GM19351 (cell line): ENCODE results near the gene ZNF74.
A peak's percentile ranks its signal among the peaks of the same experiment; 100 is the strongest.
"Not testable (repeated sequence)": the region's sequence is repeated elsewhere in the genome, so short reads cannot be mapped to it uniquely, and the experiment has no call there.

ENCODE experiments used
- ATAC-seq: cut with Tn5 transposase; IDR thresholded peaks from one replicate; pipeline ENCODE4 v1.9.1; 2021; ENCODE audit warnings: mild to moderate bottlenecking, moderate library complexity; ENCODE audit not compliant: unreplicated experiment

The ZNF74 gene

DNA sequence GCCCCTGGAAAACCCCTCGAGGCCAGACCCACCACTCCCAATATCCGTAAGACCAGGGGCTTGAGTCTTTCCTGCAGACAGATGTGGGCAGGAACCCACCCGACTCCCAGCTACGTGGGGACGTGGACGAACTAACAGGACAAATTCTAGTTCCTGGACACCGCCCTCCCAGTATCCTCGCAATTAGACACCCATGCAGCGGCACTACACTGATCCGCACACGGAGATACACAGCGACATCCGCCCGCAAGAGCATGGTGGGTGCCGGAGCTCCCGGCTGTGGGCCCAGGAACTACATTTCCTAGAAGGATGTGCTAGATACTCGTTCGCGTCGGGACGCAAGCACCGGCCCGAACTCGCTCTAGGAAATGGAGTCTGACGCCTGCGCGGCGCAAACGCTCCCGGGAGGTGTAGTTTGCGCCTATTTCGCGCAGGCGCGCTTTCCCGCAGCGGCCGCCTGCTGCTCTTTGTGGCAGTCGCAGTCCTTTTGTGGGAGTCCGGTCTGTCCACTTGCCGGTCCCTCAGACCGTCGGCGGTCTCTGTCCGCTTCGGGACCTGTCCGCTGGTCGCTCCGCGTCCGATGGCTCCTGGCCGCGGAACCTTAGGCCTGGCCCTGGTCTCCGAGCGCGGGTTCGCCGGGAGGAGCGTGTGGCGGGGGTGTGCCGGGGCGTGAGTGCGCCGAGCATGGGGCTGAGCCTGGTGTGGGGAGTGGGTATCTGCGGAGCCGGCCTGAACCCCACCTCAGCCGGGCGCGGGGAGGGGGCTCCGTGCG lies at the start of gene ZNF74:
Gene ZNF74, plus strand, starts transcription at position 447 of the 772 bp plus-strand sequence. CDS start 478 bp downstream, outside the sequence.
- peak; percentile 66 for ATAC-seq

DNA sequence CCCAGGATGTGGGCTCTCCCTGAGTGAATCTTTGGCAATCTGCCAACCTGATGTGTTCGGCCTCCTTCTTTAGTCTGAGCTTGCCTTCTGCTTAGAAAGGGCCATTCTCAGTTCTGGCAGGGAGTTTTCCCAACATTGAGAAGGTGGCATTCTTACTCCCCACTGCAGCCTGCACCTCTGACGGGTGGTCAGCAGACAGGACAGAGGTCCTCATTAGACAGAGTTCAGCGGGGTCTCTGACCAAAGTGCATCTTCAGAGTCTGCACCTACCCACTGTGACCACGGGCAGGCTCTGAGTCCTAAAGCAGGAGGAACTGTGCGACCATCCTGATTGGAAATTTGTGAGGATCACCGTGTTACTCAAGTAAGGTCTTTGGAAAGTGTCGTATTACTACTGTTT lies 47.4 kb upstream of the ZNF74 start:
- ATAC-seq: not testable (repeated sequence)

- not testable (repeated sequence) for ATAC-seq
Observed at GRCh38 chr22:20352536-20352935, 41.4 kb upstream of the ZNF74 start.

GRCh38 chr22:20354238-20354975 lies 39.5 kb upstream of the ZNF74 start:
- no peak for ATAC-seq

DNA sequence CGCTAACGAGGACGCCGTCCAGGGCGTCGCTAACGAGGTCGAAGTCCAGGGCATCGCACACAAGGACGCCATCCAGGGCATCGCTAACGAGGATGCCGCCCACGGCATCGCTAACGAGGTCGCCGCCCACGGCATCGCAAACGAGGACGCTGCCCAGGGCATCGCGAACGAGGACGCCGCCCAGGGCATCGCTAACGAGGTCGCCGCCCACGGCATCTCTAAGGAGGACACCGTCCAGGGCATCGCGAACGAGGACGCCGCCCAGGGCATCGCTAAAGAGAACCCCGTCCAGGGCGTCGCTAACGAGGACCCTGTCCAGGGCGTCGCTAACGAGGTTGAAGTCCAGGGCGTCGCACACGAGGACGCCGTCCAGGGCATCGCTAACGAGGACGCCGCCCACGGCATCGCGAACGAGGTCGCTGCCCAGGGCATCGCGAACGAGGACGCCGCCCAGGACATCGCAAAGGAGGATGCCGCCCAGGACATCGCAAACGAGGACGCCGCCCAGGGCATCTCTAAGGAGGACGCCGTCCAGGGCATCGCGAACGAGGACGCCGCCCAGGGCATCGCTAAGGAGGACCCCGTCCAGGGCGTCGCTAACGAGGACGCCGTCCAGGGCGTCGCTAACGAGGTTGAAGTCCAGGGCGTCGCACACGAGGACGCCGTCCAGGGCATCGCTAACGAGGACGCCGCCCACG lies 37.9 kb upstream of the ZNF74 start:
- ATAC-seq: not testable (repeated sequence)

GRCh38 chr22:20356906-20357305 lies 37.0 kb upstream of the ZNF74 start:
- ATAC-seq: not testable (repeated sequence)

- ATAC-seq: not testable (repeated sequence)
Observed at GRCh38 chr22:20357967-20358366, 36.0 kb upstream of the ZNF74 start.

DNA sequence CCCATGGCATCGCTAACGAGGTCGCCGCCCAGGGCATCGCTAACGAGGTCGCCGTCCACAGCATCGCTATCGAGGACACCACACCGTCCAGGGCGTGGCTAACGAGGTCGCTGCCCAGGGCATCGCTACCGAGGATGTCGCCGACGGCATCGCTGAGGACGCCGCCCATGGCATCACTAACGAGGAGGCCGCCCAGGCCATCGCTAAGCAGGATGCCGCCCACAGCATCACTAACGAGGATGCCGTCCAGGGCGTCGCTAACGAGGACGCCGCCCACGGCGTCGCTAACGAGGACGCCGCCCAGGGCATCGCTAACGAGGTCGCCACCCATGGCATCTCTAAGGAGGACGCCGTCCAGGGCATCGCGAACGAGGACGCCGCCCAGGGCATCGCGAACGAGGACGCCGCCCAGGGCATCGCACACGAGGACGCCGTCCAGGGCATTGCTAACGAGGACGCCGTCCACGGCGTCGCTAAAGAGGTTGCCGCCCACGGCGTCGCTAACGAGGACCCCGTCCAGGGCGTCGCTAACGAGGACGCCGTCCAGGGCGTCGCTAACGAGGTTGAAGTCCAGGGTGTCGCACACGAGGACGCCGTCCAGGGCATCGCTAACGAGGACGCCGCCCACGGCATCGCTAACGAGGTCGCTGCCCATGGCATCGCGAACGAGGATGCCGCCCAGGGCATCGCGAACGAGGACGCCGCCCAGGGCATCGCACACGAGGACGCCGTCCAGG lies 35.3 kb upstream of the ZNF74 start:
- ATAC-seq: not testable (repeated sequence)

DNA sequence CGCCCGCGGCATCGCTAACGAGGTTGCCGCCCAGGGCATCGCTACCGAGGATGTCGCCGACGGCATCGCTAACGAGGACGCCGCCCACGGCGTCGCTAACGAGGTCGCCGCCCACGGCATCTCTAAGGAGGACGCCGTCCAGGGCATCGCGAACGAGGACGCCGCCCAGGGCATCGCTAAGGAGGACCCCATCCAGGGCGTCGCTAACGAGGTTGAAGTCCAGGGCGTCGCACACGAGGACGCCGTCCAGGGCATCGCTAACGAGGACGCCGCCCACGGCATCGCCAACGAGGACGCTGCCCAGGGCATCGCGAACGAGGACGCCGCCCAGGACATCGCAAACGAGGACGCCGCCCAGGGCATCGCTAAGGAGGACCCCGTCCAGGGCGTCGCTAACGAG lies 33.7 kb upstream of the ZNF74 start:
- ATAC-seq: not testable (repeated sequence)

GRCh38 chr22:20360866-20361751 lies 32.8 kb upstream of the ZNF74 start:
- ATAC-seq: not testable (repeated sequence)

GRCh38 chr22:20361752-20362229 lies 32.2 kb upstream of the ZNF74 start:
- not testable (repeated sequence) for ATAC-seq

DNA sequence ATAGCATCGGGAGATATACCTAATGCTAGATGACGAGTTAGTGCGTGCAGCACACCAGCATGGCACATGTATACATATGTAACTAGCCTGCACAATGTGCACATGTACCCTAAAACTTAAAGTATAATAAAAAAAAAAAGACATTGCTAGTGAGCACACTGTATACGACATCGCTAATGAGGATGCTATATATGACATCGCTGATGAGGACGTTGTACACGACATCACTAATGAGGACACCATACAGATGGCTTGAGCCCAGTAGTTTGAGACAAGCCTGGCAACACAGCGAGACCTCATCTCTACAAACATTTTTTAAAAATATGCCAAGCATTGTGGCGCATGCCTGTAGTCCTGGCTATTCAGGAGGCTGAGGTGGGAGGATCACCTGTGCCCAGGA lies 31.5 kb upstream of the ZNF74 start:
- not testable (repeated sequence) for ATAC-seq

DNA sequence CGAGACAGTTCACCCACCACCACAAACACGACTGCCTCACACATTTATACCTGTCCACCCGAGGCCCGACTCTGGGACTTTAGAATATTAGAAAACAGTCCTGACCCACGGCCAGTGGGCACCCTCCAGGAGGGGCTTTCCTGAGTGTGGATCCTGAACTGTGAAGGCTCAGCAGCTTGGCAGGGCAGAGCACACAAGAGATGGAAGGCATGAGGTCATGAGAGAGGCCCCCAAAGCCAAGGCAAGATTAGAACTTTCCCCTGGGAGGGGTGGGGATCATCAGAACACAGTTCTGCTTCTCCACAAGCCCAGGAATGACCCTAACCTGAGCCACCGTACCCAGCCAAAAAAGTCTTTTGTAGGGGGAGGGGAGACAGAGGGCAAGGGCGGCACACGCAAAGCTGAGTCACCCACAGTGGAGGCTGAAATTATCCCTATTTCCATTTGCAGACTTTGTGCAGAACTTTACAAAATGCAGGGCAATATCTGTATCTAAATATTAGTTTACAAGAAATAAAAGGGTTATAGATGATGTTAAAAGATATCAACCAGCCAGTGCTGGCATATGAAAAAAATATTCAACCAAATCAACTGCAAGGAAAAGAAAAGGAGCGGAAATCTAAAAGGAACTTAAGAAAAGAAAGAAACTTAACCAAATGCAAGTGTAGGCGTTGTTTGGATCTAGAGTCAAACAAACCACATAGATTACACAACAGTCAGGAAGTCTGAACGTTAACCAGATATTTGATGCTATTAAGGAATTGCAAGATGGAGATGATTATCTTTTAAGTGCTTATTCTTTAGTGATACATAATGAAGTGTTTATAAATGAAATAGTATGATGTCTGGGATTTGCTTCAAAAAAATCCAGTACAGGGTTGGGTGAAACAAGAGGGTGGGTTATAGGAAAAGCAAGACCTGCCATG lies 29.4 kb upstream of the ZNF74 start:
- not testable (repeated sequence) for ATAC-seq

GRCh38 chr22:20366841-20367240 lies 27.1 kb upstream of the ZNF74 start:
- ATAC-seq: not testable (repeated sequence)

GRCh38 chr22:20368875-20369274 lies 25.1 kb upstream of the ZNF74 start:
- not testable (repeated sequence) for ATAC-seq

DNA sequence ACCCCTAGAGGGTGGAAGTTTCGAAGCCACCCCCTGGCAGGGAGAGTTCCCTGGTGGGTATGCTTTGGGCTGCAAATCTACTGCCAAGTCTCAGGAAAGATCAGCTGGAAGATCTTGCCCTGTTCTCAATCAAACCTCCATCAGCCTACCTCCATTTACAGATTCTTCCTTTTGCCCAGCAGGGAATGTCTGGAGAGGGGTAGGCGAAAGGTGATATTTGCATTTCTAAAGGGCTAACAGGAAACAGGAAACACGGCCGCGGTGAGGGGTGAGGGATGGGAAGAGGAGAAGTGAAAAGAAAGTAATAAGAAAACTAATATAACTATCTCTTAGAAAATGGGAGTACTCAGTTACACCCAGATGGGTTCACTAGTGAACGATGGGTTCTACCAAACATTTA lies 22.3 kb upstream of the ZNF74 start:
- ATAC-seq: not testable (repeated sequence)

- not testable (repeated sequence) for ATAC-seq
Observed at GRCh38 chr22:20372406-20372854, 21.5 kb upstream of the ZNF74 start.

DNA sequence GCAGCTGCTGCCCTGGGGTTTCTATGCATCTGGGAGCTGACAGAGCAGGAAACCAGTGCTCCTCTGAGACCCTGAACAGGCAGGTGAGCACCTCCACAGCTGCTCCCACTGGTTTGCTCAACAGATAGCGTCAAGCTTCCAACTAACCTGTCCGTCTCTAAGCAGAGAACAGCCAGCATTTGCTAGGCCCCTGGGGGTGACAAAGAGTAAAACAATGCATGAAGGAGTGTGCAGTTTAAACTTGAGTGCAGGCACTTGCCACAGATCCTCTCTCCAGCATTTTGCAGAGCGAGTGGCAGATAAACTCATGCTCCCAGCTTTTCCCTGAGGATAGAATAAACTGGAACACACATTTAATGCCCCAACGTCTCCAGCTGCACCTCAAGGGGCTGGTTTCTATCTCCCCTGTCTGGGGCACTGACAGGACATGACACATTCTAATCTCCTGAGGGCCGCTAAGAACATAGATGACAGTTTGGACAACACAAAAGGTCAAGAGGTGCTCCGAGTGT lies 20.7 kb upstream of the ZNF74 start:
- ATAC-seq: not testable (repeated sequence)
